Fibroblast of peridontal ligament (primary cell): ENCODE results near the gene SCMH1.

Source experiments
- DNase-seq: peaks from one replicate; pipeline ENCODE4 v3.0.0-alpha.2; 2010; ENCODE audit errors: extremely low read depth

Gene SCMH1

DNA sequence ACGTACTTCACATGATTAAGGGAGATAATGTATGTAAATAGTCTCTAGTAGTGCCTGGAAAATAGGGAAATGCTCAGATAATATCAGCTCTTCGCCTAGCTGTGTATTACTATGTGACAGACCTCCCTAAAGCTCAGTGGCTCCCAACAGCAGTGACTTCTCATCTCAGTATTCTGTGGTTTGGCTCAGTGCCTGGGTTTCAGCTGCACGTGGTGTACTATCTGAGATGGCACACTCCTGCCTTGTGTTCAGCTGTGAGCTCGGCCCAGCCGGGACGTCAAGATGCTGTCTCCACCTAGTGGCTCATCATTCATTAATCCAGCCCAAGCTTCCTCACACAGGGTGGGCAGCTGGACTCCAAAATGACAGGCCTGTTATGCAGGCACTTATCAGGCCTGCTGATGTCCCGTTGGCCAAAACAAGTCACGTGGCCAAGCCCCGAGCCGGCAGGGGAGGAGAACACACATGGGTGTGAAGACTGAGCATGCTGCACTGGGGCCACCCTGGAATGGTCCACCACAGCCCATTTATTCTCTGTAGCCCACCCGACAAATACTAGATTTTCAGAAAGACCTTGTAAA, 238.4 kb downstream of the SCMH1 start:
- DNase-seq = peak; percentile 99

DNA sequence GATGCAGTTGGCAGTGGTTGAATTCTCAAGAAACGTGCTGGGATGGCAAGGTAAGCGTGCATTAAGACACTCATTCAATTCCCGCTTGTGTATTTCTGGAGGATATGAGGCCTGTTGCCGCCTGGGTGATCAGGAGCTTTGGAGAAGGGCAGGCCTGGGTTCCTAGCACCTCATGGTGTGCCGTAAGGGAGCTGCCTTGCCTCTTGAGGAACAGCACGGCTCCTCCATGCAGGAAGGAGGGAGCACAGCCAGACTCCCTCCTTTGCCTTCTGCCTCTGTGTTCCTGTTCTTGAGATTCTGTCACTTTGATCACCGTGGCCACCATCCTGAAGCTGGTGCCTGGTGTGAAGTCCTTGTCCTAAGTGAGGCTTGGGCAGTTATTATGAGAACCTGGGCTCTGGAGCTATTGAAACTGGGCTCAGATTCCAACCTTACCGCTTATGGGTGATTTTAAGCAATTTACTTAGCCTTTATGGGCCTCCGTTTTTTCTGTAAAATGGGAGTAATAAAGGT, 238.9 kb downstream of the SCMH1 start:
- no peak for DNase-seq

DNA sequence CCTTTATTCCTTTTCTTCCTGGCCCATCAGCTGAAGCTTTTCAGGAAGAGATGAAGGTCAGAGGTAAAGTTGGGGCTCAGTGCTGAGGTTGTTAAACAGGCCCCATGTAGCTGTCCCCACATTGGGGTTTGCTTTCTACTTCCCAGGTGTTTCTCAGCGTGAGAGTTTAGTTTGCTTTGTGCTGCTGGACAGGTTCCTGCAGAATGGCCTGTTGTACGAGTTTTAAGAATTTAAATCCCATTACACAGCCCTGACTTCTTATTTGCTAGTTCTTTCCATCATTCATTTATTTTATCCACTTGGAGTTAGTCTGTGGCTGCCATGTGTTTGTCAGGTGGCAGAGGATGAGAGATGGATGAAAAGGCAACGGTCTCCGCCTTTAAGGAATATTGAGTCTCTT, 243.4 kb downstream of the SCMH1 start:
- DNase-seq = no peak

DNA sequence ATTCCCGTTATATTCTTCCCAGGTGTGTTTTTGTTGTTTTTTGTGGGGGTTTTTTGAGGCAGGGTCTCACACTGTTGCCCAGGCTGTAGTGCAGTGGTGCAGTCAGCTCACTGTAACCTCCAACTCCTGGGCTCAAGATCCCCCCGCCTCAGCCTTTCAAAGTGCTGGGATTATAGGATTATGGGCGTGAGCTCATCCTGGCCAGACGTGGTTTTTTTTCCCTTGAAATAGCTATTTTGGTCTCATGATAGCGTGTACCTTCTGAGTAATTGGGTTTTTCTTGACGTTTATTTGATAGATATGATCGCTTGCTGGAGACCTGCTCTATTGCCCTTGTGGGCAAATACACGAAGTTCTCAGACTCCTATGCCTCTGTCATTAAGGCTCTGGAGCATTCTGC, 245.0 kb downstream of the SCMH1 start:
- no peak for DNase-seq

DNA sequence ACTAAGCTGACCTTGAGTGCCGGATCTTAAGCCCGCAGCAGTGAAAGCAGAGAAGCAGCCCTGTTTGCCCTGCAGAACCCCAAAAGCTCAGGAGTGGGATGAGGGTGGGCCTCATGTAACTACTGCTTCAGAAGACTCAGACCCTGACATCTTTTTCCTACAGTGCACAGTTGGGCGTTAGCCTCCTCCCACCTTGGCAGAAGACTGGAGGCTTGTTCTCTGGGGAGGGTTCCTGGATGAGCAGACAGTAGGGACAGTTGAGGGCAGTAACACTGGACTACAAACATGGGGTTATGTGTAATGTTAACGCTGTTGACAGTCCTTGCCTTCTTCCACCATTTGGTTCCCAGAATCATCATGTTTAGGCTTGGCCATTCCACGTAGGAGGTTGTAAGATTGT, 253.0 kb downstream of the SCMH1 start:
- DNase-seq = no peak

DNA sequence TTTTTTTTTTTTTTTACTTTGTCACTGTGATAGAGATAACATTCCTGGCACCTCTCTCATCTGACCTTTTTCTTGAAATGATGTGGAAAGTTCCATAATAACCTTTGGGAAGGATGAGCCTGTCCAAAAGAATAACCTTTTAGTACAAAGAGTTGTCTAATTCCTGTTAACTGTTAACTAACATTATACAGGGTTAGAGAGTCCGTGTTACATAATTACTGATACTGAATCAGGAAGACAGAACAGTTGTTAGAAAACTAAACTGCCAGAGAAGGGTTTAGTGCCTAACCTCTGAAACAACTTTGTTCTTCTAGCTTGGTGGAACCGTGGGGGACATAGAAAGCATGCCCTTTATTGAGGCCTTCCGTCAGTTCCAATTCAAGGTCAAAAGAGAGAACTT, 253.8 kb downstream of the SCMH1 start:
- DNase-seq = no peak

DNA sequence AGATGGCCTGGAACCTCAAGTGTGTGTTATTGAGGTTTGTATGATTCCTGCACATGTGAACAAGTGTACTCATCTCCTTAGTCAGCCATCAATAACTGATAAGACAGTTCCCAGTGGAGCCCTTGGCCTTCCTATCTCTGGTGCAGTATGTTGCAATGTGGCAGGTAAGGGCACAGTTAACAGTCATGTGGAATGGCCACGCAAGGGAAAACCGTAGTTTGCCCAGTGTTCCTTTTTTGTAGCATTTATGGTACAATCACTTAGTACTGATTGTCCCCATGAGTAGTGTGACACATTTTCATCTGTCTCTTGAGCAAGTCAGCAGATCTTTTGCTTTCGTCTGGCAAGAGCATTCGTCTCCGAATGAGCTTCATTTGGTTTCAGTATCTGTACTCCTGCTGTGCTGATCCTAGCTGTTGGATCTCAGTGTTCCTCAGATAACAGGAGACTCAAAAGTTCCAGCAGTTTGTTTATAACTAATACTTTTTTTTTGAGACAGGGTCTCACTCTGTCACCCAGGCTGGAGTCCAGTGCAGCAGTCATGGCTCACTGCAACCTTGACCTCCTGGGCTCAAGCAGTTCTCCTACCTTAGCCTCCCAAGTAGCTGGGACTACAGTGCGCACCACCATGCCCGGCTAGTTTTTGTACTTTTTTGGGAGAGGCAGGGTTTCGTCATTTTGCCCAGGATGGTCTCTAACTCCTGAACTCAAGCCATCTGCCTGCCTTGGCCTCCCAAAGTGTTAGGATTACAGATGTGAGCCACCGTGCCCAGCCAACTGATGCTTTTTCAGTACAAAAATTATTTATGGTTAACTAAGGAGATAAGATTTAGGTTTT, 254.4 kb downstream of the SCMH1 start:
- no peak for DNase-seq

DNA sequence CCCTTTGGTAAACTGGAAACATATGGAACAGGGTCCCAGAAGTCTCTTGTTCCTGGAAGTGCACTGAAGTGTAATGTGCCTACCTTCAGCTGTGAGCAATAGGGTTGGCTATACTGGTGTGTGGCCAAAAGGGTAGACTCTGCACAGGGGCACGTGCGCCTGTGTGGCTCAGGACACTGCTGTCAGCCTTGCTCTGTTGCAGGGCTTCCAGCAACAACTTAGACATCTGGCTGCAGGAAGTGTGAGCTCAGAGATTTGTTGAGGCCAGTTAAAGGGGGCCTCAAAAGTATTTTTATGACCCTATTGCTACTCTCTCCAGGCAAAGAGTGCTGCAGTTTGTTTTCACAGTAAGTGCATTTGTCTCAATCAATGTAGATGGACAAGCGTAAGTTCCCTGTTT, 255.2 kb downstream of the SCMH1 start:
- no peak for DNase-seq

DNA sequence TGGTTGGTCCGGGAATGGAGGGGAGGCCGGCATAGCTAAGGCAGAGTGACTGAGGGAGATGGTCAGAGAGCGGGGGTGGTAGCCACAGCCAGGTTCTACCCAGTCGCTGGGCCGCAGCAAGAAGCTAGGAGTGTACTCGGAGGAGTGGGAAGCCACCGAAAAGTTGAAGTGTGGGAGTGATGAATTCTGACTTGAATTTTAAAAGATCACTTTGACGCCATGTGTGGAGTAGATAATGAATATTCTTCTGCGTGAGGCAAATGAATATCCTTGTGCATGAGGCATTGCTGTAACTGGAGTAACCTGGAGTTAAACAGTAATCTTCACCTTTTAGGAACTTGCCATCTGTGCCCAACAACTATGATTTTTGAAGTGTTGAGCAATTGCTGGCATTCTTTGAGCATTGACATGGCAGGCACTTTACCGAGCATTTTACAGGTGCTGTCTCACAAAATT, 255.8 kb downstream of the SCMH1 start:
- no peak for DNase-seq

DNA sequence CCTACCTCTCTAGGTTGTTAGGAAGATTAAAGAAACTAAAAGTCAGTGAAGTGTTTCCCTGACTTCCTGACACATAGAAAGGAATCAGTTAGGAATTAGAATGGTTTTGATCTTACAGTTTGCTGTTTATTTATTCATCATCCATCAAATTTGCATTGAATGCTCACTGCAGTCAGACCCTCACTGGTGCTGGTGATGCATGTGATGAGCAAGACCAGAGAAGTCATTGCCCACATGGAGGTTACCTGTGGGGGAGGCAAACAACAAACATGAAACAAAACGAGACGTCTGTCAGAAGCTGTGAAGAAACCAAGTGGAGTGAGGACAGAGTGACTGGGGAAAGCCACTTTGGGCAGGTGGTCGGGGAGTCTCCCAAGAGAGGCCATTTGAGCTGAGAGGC, 256.2 kb downstream of the SCMH1 start:
- no peak for DNase-seq

DNA sequence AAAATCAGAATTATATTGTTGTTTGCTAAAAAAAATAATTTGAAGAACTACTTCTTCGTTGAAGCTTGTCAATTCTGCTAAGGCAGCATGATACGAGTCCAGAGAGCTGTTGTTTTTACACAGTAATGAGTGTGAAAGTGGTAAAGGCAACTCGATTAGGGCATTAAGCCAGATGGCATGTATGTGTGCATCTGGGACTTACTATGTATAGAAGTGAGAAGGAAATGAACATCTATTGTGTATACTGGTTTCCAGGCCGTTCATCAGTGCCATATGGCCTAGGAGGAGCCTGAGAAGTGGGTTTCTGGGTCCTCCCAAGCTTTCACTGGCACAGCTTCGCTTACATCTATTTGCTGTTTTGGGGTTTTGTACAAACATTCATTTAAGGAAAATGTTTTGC, 256.9 kb downstream of the SCMH1 start:
- DNase-seq = no peak

DNA sequence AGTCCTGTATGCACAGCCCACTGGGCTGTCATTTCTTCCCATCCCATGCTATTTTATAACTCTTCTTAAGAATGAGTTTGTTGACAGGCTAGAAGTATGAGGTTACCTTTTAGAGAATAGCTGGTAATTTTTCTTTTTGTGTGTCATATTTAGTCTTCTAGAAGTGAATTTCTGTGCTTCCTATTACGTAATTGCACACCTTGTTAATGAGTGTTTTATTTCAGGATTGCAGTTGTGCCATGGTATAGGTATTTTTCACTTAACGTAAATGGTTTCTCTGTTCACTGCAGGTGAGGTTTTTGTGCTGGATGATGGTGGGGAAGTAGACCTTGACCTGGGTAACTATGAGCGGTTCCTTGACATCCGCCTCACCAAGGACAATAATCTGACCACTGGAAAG, 257.6 kb downstream of the SCMH1 start:
- DNase-seq = no peak

DNA sequence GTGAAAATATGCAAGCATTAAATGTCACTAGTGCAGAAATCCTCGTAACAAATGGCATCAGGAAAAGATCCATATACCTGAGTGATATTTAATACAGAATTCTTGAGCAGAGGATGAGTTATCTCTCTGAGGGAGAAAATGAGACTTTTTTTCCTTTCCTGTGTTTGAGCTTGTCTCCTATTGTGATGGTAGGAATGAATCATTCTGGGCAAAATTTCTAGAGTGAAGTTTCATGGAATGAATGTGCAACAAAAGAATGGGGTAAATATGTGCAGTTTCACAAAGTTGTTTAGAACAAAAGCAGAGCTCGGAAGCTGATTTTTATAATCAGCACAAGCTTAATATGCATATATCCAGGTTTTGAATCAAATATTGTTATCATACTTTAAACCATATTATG, 258.0 kb downstream of the SCMH1 start:
- peak; percentile 74 for DNase-seq

DNA sequence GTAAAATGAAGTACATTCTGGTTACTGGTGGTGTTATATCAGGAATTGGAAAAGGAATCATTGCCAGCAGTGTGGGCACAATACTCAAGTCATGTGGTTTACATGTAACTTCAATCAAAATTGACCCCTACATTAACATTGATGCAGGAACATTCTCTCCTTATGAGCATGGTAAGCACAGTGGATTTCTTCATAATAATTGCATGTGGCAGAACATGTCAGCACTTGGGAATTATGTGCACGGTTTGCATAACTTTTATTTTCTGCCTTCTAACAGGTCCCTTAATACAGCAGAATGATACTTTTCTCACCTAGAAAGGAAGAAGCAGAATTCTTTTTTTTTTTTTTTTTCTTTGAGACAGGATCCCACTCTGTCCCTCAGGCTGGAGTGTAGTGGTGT, 258.8 kb downstream of the SCMH1 start:
- DNase-seq = no peak

DNA sequence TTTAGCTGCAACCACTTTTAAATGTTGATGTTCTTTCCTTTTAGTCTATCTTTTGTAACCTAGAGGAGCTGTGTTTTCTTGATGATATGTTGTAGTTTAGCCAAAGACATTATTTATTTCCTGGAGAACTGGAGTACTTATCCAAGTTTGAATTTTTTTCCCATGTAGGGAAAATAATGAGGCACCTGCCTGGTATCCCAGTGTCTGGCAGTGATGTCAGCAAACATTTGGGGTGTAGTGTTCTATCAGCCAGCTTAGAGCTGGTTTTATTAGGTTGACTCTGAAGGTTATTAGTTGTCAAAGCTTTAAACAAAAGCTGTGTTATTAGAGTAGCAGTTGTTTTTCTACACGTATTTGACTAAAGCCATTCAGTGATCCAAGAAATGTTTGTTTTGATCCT, 259.4 kb downstream of the SCMH1 start:
- DNase-seq = no peak

DNA sequence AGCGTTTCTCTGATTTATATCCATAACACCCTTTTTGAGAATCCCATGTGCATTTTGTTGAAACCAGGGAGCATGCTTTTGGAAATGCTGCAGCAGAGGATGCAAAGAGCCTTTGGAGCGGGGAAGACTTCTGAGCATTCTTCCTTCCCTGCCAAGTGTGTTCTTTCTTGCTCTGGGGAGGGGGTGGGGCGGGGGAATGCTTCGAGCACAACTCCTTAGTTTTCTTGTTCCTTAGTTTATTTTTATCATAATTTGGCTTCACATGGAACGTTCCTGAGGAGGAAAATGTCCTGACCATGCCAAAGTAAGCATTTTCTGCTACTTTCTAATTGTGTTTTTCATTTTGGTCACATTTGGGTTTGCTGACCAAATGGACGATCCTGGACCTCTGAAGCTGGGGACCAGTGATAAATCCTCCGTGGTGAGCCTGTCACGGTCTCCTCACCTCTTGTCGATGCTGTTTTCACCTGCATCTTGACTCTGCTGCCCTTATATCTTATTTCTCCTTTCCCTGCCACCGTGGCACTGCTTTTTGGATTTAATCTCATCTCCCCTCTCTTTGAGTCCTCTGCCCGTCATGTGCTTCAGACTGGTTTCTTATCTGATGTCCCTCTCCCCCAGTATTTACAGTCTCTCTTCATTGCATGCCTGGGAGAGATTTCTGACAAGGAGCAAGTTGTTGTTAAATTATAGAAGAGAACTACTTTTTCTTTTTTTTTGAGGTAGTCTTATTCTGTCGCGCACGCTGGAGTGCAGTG, 260.2 kb downstream of the SCMH1 start:
- DNase-seq = peak; percentile 49

DNA sequence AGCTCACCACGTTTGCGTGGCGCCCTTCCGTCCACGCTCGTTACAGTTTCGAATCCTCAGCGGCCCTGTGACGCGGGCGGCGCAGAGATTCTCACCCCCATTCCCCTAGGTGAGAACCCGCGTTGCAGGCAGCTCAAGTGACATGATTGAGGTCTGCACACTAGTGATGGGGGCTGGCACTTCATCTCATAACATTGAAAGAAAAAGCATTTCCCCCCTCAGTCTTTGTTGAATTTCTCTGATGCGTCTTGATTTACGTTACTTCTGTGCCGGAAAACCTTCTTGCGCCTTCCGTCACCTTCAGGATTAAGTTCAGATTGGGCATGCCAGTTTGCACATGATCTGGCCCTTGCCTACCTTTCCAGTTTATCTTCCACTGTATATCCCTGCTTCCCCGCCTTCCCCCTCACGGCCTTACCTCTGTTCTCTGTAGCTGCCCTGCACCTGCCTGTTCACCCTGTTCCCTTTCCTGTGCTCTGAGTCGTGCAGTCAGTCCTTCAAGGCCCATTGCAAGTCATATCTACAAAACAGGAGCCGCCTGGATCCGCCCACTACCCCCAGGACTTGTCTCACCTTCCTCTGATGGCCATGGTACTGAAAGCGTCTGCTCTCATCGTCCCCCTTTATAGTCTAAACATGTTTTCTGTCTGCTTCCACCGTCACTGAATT, 261.5 kb downstream of the SCMH1 start:
- no peak for DNase-seq

DNA sequence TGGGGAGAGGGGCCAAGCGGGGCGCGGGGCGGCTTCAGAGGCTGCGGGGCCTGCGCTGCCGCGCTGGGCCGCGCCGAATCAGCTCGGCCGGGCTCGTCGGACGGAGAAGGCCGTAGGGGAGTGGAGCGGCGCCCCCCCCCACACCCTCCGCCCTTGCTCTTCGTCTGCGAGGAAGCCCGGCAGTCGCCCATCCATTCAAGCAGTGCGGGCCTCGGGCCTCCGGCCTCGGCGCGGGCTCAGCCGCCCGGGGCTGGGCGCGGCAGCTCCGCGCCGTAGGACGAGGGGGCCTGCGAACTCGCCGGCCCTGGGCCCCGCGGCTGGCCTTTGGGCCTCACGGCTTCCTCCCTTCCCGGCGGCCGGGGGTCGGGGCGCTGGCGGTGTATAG, 262.0 kb downstream of the SCMH1 start:
- no peak for DNase-seq

DNA sequence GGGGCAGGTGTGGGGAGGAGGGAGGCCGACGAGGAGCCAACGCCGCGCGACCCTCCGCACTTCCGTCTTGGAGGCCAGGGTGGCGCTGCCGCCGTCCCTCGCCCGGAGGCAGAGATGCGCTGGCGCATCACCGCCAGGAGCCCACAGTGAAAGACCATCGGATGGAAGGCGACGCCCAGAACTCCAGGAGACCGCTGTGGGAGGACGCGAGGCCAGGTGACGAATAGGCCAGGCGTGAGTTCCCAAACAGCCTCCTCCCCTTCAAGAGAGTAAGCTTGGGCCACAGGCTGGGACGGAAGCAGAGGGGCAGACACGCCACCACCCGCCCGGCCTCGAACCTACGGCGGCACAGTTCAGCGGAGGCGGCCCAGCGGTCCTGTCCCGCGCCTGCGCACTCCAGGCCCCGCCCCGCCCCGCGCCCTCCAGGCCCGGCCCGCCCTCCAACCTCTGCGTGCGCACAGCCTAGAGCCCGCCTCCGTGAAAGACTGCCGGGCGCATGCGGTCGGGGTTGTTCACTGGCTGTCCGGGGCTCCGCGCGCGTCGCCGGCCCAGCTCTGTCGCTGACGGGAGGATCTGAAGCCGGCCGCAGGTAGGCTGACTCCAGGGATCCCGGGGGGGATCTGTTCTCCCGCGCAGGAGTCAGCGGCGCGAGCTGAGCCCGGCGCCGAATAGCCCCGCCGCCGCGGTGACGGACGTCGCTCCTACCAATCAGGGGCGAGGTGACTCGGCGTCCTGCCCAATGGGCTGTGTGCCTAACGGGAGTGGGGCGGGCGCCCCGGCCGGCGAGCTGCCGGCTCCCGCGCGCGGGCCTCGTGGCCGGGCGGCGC, 262.7 kb downstream of the SCMH1 start, which contains the start of gene CTPS1:
TSS of gene CTPS1 (plus strand) at position 456 of the 827 bp plus-strand sequence. CDS start 3,595 bp downstream, outside the sequence.
- peak; percentile 90 for DNase-seq

DNA sequence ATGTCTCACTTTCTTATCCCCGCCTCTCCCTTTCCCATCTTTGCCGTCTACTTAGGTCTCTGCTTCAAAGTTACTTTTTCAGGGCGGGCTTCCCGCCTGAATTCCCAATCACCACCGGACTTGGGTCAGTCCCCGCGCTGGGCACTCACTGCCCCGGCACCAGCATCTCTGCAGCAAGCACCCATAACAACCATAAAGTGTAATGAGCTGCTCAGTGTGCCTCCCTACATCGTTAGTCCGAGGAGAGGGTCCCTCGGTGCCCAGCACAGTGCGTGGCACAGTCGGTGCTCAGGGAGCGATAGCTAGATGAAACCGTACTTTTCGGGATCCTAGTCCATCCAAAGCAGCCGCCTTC, 263.2 kb downstream of the SCMH1 start:
- no peak for DNase-seq

DNA sequence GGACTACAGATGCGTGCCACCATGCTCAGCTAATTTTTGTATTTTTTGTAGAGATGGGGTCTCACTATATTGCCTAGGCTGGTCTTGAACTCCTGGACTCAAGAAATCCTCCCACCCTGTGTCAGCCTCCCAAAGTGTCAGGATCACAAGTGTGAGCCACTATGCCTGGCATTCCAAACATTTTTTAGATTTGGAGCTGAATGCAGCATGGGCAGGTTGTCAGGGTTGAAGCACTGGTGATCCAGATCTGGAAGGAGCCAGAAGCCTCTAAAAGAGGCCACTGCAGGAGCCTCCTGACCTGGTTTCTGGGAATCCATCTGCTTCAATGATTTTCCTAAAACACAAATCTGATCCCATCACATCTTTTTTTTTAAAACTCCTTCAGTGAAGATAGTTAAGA, 264.4 kb downstream of the SCMH1 start:
- DNase-seq = no peak
